Activated CD8-positive, alpha-beta T cell treated with anti-CD3 and anti-CD28 coated beads for 36 hours (primary cell): ENCODE results near the gene CNKSR2. TPM values are rescaled to one million over a fixed set of nuclear protein-coding genes. Genes with fewer than 3 reads are reported as not detected.
"Not testable (repeated sequence)": the region's sequence is repeated elsewhere in the genome, so short reads cannot be mapped to it uniquely, and the experiment has no call there.

Experiments used
- ATAC-seq: fragments of 200-7000 bp; cut with Tn5 transposase; one replicate; pipeline ENCODE4 v1.10.0; 2021; ENCODE audit warnings: mild to moderate bottlenecking, moderate library complexity
- CTCF ChIA-PET: fragments of 350-600 bp; sonication (Branson Sonifier 250); formaldehyde crosslinking; loops from one replicate; lab custom pipeline; 2021; ENCODE audit warnings: antibody characterized with exemption; lab: Charles Lee
- POLR2A ChIA-PET: fragments of 350-600 bp; sonication (Branson Sonifier 250); formaldehyde crosslinking; loops from one replicate; lab custom pipeline; 2021; ENCODE audit warnings: antibody characterized with exemption; lab: Charles Lee
- DNase-seq: peaks from one replicate; pipeline ENCODE4 v3.0.0-alpha.2; 2020
- H3K27ac Mint-ChIP-seq: one replicate; pipeline ENCODE4 v1.8.0; 2021; ENCODE audit warnings: mild to moderate bottlenecking, mixed read lengths
- H3K27me3 Mint-ChIP-seq: one replicate; pipeline ENCODE4 v1.8.0; 2021; ENCODE audit warnings: mixed read lengths
- H3K36me3 Mint-ChIP-seq: one replicate; pipeline ENCODE4 v1.8.0; 2021; ENCODE audit warnings: low read depth, mixed read lengths
- H3K4me1 Mint-ChIP-seq: one replicate; pipeline ENCODE4 v1.8.0; 2021; ENCODE audit warnings: low read depth, mixed read lengths
- H3K4me3 Mint-ChIP-seq: one replicate; pipeline ENCODE4 v1.8.0; 2021; ENCODE audit warnings: mild to moderate bottlenecking, moderate library complexity, mixed read lengths
- H3K9me3 Mint-ChIP-seq: one replicate; pipeline ENCODE4 v1.8.0; 2021; ENCODE audit warnings: mixed read lengths
- CTCF ChIP-seq: fragments of 200-600 bp; IDR thresholded peaks from one replicate; pipeline ENCODE4 v1.8.0; 2022; ENCODE audit warnings: antibody characterized with exemption, mild to moderate bottlenecking
- intact Hi-C: fragments of 100-400 bp; cut with micrococcal nuclease; formaldehyde crosslinking; loops from one replicate; pipeline ENCODE4 v1.10.0; 2022
- total RNA-seq, 2 experiments: library from RNA; stranded (reverse); gene quantifications; one replicate each; pipeline ENCODE4 v1.2.3, GENCODE V29; 2021

Gene CNKSR2
- total RNA-seq, 2 experiments from 2014 or later, result 8.3 to 9.4 TPM

GRCh38 chrX:21469071-21469470 is 94.9 kb downstream of the CNKSR2 start:
- Mint-ChIP-seq H3K9me3 (no peaks in the 10 kb centered on the region), H3K4me1 (peaks cover 2% of the 10 kb centered on the region), H3K36me3 (no peaks in the 10 kb centered on the region), H3K27ac (no peak overlapping the region), H3K27me3 (no peaks in the 10 kb centered on the region), H3K4me3 (no peak overlapping the region)
- no peak for ATAC-seq
- ChIA-PET POLR2A (no interaction called here), CTCF (no interaction called here)
- intact Hi-C loops, result no loop called here
- TF ChIP-seq CTCF, result no peak
- DNase-seq, result no peak

GRCh38 chrX:21476909-21477308 is 102.7 kb downstream of the CNKSR2 start:
- Mint-ChIP-seq H3K9me3 (no peaks in the 10 kb centered on the region), H3K27me3 (no peaks in the 10 kb centered on the region), H3K36me3 (no peaks in the 10 kb centered on the region), H3K27ac (no peak overlapping the region), H3K4me1 (no peaks in the 10 kb centered on the region), H3K4me3 (no peak overlapping the region)
- ChIA-PET CTCF (no interaction called here), POLR2A (no interaction called here)
- no peak for DNase-seq
- intact Hi-C loops, result loop anchor here (5.0 kb wide), 1 partner anchor 945 kb away; no protein-coding TSS in a partner anchor
- TF ChIP-seq CTCF, result no peak
- ATAC-seq, result no peak

- TF ChIP-seq CTCF, result peak; percentile 30
- intact Hi-C loops, result loop anchor here (5.0 kb wide), 1 partner anchor 947 kb away; no protein-coding TSS in a partner anchor
- ChIA-PET CTCF (interaction anchor here (0.6 to 2.7 kb wide), 17 partner anchors 8 to 952 kb away, joined by 3 to 15 read pairs (median 4); partner anchors contain the start of gene CNKSR2), POLR2A (no interaction called here)
- no peaks in the 10 kb centered on the region for H3K27me3 Mint-ChIP-seq
- H3K4me3 Mint-ChIP-seq, result no peak overlapping the region
- H3K27ac Mint-ChIP-seq, result no peak overlapping the region
- DNase-seq (peak; percentile 1), ATAC-seq (peak; percentile 68)
- no peaks in the 10 kb centered on the region for H3K4me1 Mint-ChIP-seq
- no peaks in the 10 kb centered on the region for H3K9me3 Mint-ChIP-seq
- no peaks in the 10 kb centered on the region for H3K36me3 Mint-ChIP-seq
Observed at GRCh38 chrX:21479695-21480270, 105.6 kb downstream of the CNKSR2 start.

- ChIA-PET POLR2A (no interaction called here), CTCF (no interaction called here)
- H3K27me3 Mint-ChIP-seq, result no peaks in the 10 kb centered on the region
- H3K36me3 Mint-ChIP-seq, result no peaks in the 10 kb centered on the region
- intact Hi-C loops, result no loop called here
- H3K4me1 Mint-ChIP-seq, result no peaks in the 10 kb centered on the region
- ATAC-seq, result no peak
- no peak overlapping the region for H3K4me3 Mint-ChIP-seq
- no peak for TF ChIP-seq CTCF
- no peaks in the 10 kb centered on the region for H3K9me3 Mint-ChIP-seq
- no peak for DNase-seq
- no peak overlapping the region for H3K27ac Mint-ChIP-seq
Observed at GRCh38 chrX:21481761-21482160, 107.5 kb downstream of the CNKSR2 start.

- CTCF ChIA-PET, H3K27me3 Mint-ChIP-seq, H3K36me3 Mint-ChIP-seq, H3K4me3 Mint-ChIP-seq, DNase-seq, H3K27ac Mint-ChIP-seq, H3K9me3 Mint-ChIP-seq, POLR2A ChIA-PET, intact Hi-C loops, H3K4me1 Mint-ChIP-seq, ATAC-seq: not testable (repeated sequence)
Observed at GRCh38 chrX:21484051-21484450, 109.8 kb downstream of the CNKSR2 start.
